Measurements from ENCODE around the gene TRIP10.

DNA sequence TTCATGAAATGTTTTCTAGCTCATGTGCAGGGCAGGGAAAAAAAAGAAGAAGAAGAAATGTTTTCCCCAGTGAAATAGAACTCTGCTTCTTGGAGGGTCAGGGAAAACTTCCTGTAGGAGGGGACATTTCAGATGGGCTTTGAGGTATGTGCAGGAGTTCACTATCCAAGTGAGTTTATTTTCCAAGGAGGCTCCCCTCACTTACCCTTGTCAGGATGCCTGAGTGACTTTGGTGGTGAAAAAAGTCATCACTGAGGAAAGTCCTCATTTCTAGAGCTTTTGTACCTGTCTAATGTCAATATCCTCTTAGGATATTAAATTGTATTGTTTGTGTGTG is 18.4 kb upstream of the TRIP10 start:
- no peak for TF ChIP-seq POLR2A (IDR thresholded peaks at IDR 0.05)
- TF ChIP-seq, protein P1, sequence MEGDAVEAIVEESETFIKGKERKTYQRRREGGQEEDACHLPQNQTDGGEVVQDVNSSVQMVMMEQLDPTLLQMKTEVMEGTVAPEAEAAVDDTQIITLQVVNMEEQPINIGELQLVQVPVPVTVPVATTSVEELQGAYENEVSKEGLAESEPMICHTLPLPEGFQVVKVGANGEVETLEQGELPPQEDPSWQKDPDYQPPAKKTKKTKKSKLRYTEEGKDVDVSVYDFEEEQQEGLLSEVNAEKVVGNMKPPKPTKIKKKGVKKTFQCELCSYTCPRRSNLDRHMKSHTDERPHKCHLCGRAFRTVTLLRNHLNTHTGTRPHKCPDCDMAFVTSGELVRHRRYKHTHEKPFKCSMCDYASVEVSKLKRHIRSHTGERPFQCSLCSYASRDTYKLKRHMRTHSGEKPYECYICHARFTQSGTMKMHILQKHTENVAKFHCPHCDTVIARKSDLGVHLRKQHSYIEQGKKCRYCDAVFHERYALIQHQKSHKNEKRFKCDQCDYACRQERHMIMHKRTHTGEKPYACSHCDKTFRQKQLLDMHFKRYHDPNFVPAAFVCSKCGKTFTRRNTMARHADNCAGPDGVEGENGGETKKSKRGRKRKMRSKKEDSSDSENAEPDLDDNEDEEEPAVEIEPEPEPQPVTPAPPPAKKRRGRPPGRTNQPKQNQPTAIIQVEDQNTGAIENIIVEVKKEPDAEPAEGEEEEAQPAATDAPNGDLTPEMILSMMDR (IDR thresholded peaks at IDR 0.05 in 8 of 11, conservative IDR thresholded peaks at IDR 0.05 in 3 of 11) = no peak

All from spleen (tissue), 7 donors.